ENCODE results near the gene ZFP36L1.
A peak's percentile ranks its signal among the peaks of the same experiment; 100 is the strongest.

ZFP36L1 gene

GRCh38 chr14:68793734-68794129 is 865 bp upstream of the ZFP36L1 start:
- DNase-seq: no peak
- no peak for TF ChIP-seq CTCF (IDR thresholded peaks at IDR 0.05; ENCODE audit: low read depth, low read length)
- peaks cover 9% of the 10 kb centered on the region for H3K27me3 ChIP-seq (ENCODE audit: insufficient read depth, low read depth, severe bottlenecking)
- H3K36me3 ChIP-seq: peaks cover 3% of the 10 kb centered on the region
- no peaks in the 10 kb centered on the region for H3K9me3 ChIP-seq (ENCODE audit: severe bottlenecking)
- H3K27ac ChIP-seq: peak overlapping the region; percentile 89
- H3K4me3 ChIP-seq (ENCODE audit: low read depth, low read length): peak overlapping the region; percentile 90

- peaks cover 9% of the 10 kb centered on the region for H3K27me3 ChIP-seq (ENCODE audit: insufficient read depth, low read depth, severe bottlenecking)
- TF ChIP-seq CTCF (IDR thresholded peaks at IDR 0.05; ENCODE audit: low read depth, low read length): no peak
- DNase-seq: no peak
- peaks cover 3% of the 10 kb centered on the region for H3K36me3 ChIP-seq
- H3K9me3 ChIP-seq (ENCODE audit: severe bottlenecking): no peaks in the 10 kb centered on the region
- H3K4me3 ChIP-seq (ENCODE audit: low read depth, low read length): peak overlapping the region; percentile 90
- H3K27ac ChIP-seq: peak overlapping the region; percentile 51; the same call in 1 of the 2 replicates
These were observed 239 bp downstream of the ZFP36L1 start for GRCh38 chr14:68792678-68792978.

GRCh38 chr14:68791902-68792677 is 777 bp downstream of the ZFP36L1 start:
- Histone ChIP-seq H3K36me3 (peaks cover 3% of the 10 kb centered on the region), H3K27me3 (ENCODE audit: insufficient read depth, low read depth, severe bottlenecking) (peaks cover 9% of the 10 kb centered on the region), H3K4me3 (ENCODE audit: low read depth, low read length) (peak overlapping the region; percentile 90), H3K9me3 (ENCODE audit: severe bottlenecking) (no peaks in the 10 kb centered on the region), H3K27ac (no peak overlapping the region)
- DNase-seq: no peak
- no peak for TF ChIP-seq CTCF (IDR thresholded peaks at IDR 0.05; ENCODE audit: low read depth, low read length)

GRCh38 chr14:68791078-68791901 is 1.6 kb downstream of the ZFP36L1 start:
- TF ChIP-seq CTCF (IDR thresholded peaks at IDR 0.05; ENCODE audit: low read depth, low read length): no peak
- peaks cover 3% of the 10 kb centered on the region for H3K36me3 ChIP-seq
- peaks cover 9% of the 10 kb centered on the region for H3K27me3 ChIP-seq (ENCODE audit: insufficient read depth, low read depth, severe bottlenecking)

GRCh38 chr14:68790644-68791077 is 2.2 kb downstream of the ZFP36L1 start:
- Histone ChIP-seq H3K27ac (no peak overlapping the region), H3K36me3 (peaks cover 3% of the 10 kb centered on the region), H3K4me3 (ENCODE audit: low read depth, low read length) (no peak overlapping the region), H3K27me3 (ENCODE audit: insufficient read depth, low read depth, severe bottlenecking) (peaks cover 9% of the 10 kb centered on the region), H3K9me3 (ENCODE audit: severe bottlenecking) (no peaks in the 10 kb centered on the region)
- DNase-seq: no peak
- TF ChIP-seq CTCF (IDR thresholded peaks at IDR 0.05; ENCODE audit: low read depth, low read length): no peak

More at GRCh38 chr14:68791078-68791901, 1.6 kb downstream of the ZFP36L1 start:
- Histone ChIP-seq H3K27ac (no peak overlapping the region), H3K9me3 (ENCODE audit: severe bottlenecking) (no peaks in the 10 kb centered on the region), H3K4me3 (ENCODE audit: low read depth, low read length) (peak overlapping the region; percentile 90)
- DNase-seq: no peak

Data from WERI-Rb-1 (cell line).